Cerebellar cortex (tissue), 1 donor: ENCODE results near the gene EIF4E1B.
A peak's percentile ranks its signal among the peaks of the same experiment; 100 is the strongest.

Source experiments
- DNase-seq: peaks from one replicate; pipeline ENCODE4 v3.0.0-alpha.2; 2015; ENCODE audit warnings: low spot score

Gene EIF4E1B

GRCh38 chr5:176606032-176606431, 24.4 kb upstream of the EIF4E1B start:
- DNase-seq: no peak

GRCh38 chr5:176606875-176607274, 23.6 kb upstream of the EIF4E1B start:
- no peak for DNase-seq

DNA sequence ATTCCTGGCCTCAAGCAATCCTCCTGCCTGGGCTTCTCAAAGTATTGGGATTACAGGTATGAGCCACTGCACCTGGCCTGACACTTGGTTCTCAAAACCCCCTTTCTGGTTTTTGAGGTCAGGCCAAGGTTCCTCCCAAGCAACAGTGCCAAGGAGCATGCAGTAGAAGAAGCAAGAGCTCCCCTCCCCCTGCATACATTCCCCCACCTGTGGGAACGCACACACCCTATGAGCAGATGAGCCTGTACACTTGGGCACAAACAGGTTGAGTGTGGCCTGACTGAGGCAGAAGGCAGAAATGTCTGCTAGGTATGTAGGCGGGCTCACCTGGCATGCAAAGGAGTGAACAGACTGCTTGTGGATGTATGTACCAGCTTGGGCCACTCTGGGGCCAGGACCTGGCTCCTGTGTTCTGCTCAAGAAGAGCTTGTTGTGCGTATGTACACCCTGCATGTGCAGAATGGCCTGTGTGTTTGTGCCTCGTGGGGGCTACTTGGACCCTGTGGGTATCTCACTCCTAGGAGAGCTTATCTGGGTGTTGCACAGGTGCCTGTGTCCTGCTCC, 22.3 kb upstream of the EIF4E1B start:
- DNase-seq: peak; percentile 55

GRCh38 chr5:176608937-176609723, 21.3 kb upstream of the EIF4E1B start:
- DNase-seq: no peak

DNA sequence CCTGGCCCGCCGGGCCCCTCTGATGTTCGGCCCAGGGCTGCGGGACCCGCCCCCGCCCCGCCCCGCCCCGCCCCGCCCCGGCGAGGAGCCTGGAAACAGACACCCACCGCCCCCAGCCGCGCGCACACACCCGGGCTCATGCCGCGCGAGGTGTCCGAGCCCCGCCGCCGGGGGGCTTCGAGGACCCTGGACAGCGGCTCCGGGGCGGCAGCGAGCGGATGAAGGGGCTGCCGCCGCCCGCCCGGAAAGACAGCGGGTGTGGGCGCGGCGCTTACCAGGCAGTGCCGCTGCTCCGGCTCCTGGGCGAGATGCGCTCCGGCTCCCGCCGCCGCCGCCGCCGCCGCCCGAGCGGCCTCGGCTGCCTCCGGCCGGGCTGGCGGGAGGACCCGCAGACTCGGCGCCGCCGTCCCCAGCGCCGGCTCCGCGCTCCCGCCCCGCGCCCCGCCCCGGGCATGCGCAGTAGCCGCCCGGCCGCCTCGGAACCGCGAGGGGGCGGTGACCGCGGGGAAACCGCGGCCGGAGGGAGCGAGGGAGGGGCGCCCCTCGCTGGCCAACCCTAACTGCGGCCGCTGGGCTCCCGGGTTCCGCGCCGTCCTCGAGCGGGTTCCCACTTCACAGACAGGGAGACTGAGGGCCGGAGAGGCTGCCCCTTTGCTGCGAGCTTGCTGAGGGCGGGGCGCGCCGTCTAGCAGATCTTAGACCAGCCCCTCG, 20.6 kb upstream of the EIF4E1B start, which contains the start of gene GPRIN1:
TSS of gene GPRIN1 (minus strand) at position 433 of the 711 bp plus-strand sequence. CDS start 10,322 bp downstream, outside the sequence.
- peak; percentile 65 for DNase-seq

GRCh38 chr5:176610435-176610773, 20.1 kb upstream of the EIF4E1B start:
- DNase-seq: no peak

DNA sequence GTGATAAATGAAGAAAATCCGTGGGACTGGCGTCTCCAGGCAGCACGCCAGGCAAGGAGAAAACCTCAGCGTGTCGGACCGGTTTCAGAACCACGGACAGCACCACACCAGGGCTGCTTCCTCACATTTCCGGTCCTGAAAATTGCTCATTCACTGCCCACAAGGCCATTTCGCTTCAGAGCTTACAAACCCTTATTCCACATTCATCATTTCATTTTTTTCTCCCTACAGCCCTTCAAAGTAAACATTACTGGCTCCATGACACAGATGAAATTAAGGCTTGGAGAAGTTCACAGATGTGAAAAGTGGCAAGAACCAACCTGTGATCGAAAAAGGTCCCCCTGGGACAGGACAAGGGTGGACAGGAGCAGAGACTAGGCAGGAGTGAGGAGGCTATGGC, 19.0 kb upstream of the EIF4E1B start:
- DNase-seq: peak; percentile 52

DNA sequence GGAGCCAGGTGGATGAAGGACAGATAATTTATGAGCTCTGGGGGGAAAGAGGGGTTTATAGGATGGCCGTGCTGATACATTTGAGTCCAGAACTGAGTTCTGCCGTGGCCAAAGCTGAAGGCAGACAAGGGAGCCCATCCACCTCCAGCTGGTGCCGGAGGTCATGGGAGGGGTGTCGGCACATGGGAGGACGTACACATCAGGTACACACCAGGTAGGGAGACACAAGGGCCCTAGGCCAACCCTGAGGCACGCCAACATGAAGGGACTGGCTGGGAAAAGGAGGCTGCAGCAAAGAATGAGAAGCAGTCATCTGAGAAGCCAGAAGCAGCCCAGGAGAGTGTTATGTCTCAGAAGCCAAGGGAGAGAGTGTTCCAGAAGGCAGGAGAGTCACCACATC, 18.5 kb upstream of the EIF4E1B start:
- peak; percentile 37 for DNase-seq

GRCh38 chr5:176612855-176613254, 17.6 kb upstream of the EIF4E1B start:
- no peak for DNase-seq

- no peak for DNase-seq
These were observed 15.5 kb upstream of the EIF4E1B start for GRCh38 chr5:176614805-176615478.

GRCh38 chr5:176616511-176616910, 14.0 kb upstream of the EIF4E1B start:
- no peak for DNase-seq

DNA sequence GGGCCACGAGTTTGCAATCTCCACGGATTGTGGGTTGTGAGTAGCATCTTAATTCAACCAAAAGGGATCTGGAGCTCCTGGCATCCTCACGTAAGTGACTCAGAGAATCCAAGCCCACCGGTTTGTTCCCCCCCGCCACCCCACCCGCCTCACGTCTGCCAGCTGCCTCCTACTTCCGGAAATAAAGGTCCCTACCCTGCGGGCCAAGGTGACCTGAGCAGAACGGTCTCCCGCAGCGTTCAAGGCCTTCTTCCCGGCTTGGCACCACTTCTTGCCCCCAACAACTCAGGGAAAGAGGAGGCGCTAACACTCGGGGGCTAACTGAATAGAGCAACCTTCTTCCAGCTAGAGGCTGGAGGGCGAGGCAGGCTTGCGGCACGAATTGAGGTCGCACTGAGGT, 11.7 kb upstream of the EIF4E1B start:
- DNase-seq: no peak

DNA sequence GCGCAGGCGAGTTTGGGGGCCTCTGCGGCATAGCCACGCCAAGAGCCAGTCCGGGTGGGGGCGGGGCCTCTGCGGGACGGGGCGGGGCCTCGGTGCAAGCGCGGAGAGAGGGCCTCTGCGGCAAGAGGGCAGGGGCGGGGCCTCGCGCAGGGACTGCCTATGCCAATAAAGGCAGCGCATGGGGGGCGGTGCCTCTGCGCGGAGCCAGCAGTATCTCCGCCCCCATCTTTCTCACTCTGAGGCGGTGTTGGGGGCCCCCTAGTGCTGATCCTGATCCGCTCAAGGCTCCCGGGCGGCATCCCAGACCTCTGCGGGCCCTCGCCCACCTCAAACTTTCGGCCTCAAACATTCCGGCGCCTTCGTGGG, 11.3 kb upstream of the EIF4E1B start:
- peak; percentile 92 for DNase-seq

DNA sequence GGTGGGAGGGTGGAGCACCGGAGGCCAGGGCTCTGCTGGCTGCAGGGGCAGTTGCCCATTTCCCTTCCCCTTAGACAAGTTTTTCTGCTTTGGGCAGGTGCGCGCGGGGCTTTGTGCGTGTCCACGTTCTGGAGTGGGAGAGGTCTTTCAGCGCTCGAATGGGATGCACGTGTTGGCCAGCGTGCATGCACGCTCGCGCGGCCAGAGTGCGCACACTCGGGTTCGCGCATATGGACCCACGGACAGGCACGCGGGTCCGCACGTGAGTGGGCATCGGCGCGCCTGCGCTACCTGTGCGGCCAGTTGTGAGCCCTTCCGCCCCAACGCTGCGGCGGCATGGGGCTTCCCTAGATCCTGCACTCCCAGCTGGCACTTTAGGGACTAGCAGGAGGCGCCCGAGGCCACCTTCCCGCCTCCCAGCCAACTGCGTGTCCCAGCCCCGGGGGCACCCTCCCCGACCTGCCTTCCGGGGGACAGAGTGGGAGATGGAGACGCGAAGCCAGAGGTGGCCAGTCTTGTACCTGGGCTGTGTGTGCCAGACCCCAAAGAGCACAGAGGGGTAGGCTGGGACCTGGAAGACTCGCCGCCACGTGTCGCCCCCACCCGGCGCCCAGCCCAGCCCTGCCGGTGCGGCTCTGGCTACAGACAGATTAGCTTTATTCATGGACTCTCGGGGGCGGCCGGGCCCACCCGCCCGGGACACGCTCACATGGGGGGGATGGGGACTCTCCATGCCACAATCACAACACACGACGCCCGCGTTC, 10.7 kb upstream of the EIF4E1B start:
- no peak for DNase-seq

DNA sequence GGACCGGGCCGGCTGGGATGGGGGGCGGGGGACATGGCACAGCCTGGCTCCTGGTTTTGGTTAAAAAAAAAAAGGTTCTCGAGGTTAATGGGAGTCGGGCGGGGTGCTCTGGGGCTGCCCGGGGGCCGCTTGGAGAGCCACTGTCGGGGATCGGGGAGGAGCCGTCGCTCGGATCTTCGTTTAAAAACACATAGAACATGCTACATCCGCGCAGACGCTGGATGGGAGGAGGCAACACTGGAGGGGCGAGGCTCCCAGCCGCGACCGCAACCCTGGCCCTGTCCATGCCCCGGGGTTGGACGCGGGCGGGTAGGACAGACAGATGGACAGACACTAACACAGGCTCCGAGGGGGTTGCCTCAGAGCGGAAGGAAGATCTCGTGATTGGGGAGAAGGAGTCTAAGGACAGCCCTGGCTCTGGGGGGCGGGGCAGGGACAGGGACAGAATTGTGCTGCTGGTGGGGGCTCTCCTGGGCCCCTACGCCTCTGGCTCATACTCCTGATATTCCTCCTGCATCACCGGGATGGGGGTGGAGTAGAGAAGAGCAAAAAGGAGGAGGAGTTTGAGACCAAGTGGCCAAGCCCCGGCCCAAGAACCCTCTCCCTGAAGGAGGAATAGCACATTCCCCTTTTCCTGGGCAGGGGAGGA, 10.0 kb upstream of the EIF4E1B start:
- no peak for DNase-seq

DNA sequence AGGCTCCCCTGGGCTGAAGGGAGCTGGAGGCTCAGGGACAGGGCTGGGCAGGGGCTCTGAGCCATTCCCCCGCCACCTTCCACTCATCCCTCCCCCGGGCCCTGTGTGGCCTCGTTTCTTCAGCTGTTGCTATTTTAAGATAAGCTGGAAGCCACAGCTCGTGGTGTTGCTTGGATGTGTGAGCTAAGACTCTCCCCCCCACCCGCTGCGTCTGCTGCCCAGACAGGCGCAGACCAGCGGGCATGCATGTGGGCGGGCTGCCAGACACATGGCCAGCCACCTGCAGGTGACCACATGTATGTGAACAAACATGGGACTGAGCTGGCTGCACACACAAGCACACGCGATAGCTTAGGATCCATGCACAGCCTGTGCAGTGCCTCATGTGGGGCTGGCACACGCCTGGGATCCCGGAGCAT, 8.8 kb upstream of the EIF4E1B start:
- DNase-seq: peak; percentile 76

- no peak for DNase-seq
These were observed 6.3 kb upstream of the EIF4E1B start for GRCh38 chr5:176624142-176624541.

DNA sequence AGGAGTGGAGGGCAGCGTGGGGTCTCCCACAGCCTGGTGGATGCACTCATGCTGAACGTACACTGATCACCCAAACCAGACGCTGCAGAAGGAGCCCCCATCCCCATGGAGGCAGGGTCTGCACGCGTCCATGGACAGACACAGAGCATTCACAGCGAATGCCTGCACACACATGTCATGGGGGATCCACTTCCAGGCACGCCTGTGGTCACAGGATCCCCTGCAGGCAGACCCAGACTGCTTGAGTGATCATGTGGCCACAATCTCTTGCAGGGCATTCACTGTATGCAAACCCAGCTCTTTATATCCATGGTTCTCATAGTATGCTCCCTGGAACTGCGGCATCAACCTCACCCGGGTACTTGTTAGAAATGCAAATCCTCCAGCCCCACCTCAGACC, 5.5 kb upstream of the EIF4E1B start:
- no peak for DNase-seq

DNA sequence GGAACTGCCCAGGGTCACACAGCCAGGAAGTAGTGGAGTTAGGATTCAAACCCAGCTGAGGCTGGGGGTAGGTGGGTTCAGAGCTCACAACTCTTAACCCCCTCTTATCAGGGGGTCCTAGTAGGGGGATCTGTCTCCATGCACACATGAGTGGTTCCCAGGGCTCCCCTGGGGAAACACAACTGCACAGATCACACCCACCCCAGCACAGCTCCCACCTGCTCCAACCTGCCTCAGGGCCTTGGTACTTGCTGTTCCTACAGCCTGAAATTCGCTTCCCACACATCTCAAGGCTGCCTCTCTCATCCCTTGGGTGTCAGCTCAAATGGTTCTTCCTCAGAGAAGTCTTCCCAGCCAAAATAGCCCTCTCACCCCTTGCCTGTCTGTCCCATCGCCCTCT, 5.0 kb upstream of the EIF4E1B start:
- DNase-seq: no peak

DNA sequence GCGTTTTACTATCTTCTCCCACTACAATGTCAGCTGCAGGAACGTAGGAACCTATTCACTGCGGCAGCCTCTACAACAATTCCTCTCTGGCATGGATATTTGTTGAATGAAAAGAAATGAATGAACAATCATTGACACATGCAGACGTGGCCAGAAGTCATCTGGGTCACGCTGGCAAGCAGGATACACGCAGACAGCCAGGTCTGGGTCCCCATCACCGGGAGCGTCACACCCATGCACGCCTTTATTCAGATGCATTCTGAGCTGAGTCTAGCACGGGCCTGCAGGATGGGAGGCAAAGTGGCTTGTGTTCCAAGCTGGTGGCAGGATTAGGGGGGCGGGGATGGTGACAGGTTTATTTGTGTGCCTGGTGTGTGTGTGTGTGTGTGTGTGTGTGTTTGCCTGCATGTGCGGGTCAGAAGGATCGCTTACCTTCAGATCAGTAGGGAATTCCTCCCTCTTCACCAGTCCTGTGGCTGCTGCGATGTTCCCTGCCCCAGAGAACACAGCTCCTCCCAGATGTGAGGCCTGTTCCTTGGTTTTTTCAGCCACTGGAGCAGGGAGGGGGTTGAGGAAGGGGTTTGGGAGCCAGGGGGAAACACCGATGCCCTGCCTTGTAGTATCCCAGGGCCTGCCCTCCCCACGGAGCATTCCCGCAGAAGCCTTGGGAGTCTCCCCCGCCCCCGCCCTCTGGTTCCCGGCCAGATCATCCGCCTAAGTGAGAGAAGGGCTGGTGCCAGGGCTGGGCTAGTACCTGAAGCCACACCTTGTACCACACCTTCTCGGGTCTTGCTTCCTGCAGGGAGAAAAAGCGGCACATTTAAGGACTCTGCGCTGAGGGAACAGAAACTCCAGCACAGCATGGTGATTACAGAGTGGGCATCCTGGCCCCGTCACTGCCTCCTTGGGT, 4.3 kb upstream of the EIF4E1B start:
- no peak for DNase-seq
